Karpas-422 (cell line): ENCODE data around the gene AFAP1L2. TPM values are rescaled to one million over a fixed set of nuclear protein-coding genes. Genes with fewer than 3 reads are reported as not detected.

Experiments used
- DNase-seq: peaks from one replicate; pipeline ENCODE4 v3.0.0-alpha.2; 2015
- H2AFZ ChIP-seq: fragments of 200-600 bp; sonication (generic); 2 replicates; pipeline ENCODE4 v1.6.1; 2014; ENCODE audit warnings: antibody characterized with exemption, low read length, mixed read lengths
- H3K27ac ChIP-seq: fragments of 200-600 bp; sonication (generic); 2 replicates; pipeline ENCODE4 v1.5.1; 2014; ENCODE audit warnings: mild to moderate bottlenecking, low read length, moderate library complexity
- H3K27me3 ChIP-seq: fragments of 200-600 bp; sonication (generic); 2 replicates; pipeline ENCODE4 v1.6.1; 2014; ENCODE audit warnings: low read length, mixed read lengths
- H3K36me3 ChIP-seq: fragments of 200-600 bp; sonication (generic); 2 replicates; pipeline ENCODE4 v1.6.1; 2014; ENCODE audit warnings: low read length, mixed read lengths; ENCODE audit not compliant: insufficient read depth
- H3K4me1 ChIP-seq: fragments of 200-600 bp; sonication (generic); 2 replicates; pipeline ENCODE4 v1.6.1; 2014; ENCODE audit warnings: mild to moderate bottlenecking, low read length, mixed read lengths
- H3K4me2 ChIP-seq: fragments of 200-600 bp; sonication (generic); 2 replicates; pipeline ENCODE4 v1.6.1; 2014; ENCODE audit warnings: low read length, low read depth, mild to moderate bottlenecking; ENCODE audit not compliant: poor library complexity, severe bottlenecking
- H3K4me3 ChIP-seq: fragments of 200-600 bp; sonication (generic); 2 replicates; pipeline ENCODE4 v1.5.1; 2014; ENCODE audit warnings: mild to moderate bottlenecking, antibody characterized with exemption, low read length, mixed read lengths
- H3K79me2 ChIP-seq: fragments of 200-600 bp; sonication (generic); 2 replicates; pipeline ENCODE4 v1.6.1; 2014; ENCODE audit warnings: mild to moderate bottlenecking, low read length, mixed read lengths
- H3K9ac ChIP-seq: fragments of 200-600 bp; sonication (generic); 2 replicates; pipeline ENCODE4 v1.6.0; 2014; ENCODE audit warnings: low read length
- H3K9me2 ChIP-seq: fragments of 200-600 bp; sonication (generic), shearing (Covaris generic); replicated peaks from 2 replicates; pipeline ENCODE4 v1.6.0; 2014; ENCODE audit warnings: mild to moderate bottlenecking, low read length, moderate library complexity; ENCODE audit not compliant: insufficient read depth
- H3K9me3 ChIP-seq: fragments of 300-700, 200-600 bp; sonication (generic); 2 replicates; pipeline ENCODE4 v1.6.1; 2014; ENCODE audit warnings: low read length, mixed read lengths
- H4K20me1 ChIP-seq: fragments of 200-600 bp; sonication (generic); 2 replicates; pipeline ENCODE4 v1.6.1; 2014; ENCODE audit warnings: mild to moderate bottlenecking, antibody characterized with exemption, low read length, low read depth; ENCODE audit not compliant: insufficient read depth
- total RNA-seq: library from RNA; depleted of rRNA; stranded (reverse); fragments of >200 nt; shearing (Covaris generic); gene quantifications from 2 replicates; pipeline ENCODE4 v1.2.3, GENCODE V29; 2014; ENCODE audit warnings: low replicate concordance

The AFAP1L2 gene
- total RNA-seq, 1 experiment from 2014 or later: 2.0 TPM

DNA sequence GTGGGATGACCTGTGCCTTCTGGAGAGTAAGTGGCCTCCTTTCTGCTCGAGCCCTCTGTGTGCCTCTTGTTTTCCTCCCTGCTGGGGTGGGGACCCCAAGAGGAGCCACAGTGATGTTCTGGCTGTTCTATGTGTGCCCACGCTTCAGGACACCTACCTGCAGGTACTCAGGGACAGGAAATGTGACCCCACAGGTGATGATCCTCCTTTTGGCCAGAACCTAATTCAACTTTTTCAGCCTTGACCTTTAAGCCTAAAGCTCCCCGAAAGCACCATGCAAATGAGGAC, 95.0 kb downstream of the AFAP1L2 start:
- no peak overlapping the region for H3K27ac ChIP-seq
- H2AFZ ChIP-seq: no peak overlapping the region
- H3K79me2 ChIP-seq: no peaks in the 10 kb centered on the region
- no peak overlapping the region for H3K4me3 ChIP-seq
- H3K4me2 ChIP-seq: no peak overlapping the region
- DNase-seq: no peak
- no peaks in the 10 kb centered on the region for H3K27me3 ChIP-seq
- H3K36me3 ChIP-seq: no peaks in the 10 kb centered on the region
- H3K9me3 ChIP-seq: no peaks in the 10 kb centered on the region
- no peaks in the 10 kb centered on the region for H4K20me1 ChIP-seq
- no peak overlapping the region for H3K9ac ChIP-seq
- peaks cover 5% of the 10 kb centered on the region for H3K4me1 ChIP-seq
- no peaks in the 10 kb centered on the region for H3K9me2 ChIP-seq

DNA sequence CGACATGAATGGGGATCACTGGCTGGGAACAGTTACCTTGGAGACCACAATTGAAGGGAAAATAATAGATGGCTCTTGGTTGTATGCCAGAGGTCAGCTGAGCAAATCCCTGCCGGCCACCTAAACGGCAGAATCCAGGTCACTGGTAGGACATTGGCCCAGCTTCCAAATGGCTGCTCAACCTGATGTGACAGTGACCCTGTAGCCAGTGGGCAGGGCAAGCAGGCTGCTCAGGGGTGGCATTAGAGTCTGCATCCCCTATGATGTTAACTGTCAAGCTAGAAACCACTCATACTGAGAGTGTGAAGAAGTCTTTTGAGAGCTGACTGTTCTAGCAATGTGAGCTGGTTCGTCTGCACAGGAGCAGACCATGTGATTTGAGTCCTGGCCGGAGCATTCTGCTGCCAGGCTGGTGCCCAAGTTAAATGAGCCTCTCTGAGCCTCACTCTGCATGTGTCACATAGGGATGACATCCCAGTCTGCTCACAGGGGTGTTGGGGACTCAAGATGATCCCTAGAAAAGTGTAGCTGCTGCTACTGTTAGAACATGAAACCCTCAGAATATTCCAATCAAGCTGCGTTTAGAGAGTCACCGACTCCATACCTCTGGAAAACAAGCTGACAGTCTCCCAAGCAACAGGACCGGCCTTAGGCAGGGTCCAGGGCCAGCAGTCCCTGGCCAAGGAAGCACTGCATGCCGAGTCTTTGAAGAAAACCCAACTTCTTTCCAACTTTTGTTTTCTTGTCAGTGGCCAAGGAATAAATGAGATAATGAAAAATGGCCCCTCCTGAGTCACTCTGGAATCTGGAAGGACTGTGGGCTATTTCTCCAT, 95.6 kb downstream of the AFAP1L2 start:
- no peak overlapping the region for H3K27ac ChIP-seq
- no peaks in the 10 kb centered on the region for H3K27me3 ChIP-seq
- H4K20me1 ChIP-seq: no peaks in the 10 kb centered on the region
- no peaks in the 10 kb centered on the region for H3K9me2 ChIP-seq
- DNase-seq: no peak
- H3K9me3 ChIP-seq: no peaks in the 10 kb centered on the region
- H3K4me3 ChIP-seq: no peak overlapping the region
- peaks cover 8% of the 10 kb centered on the region for H3K4me1 ChIP-seq
- no peaks in the 10 kb centered on the region for H3K79me2 ChIP-seq
- no peak overlapping the region for H3K4me2 ChIP-seq
- H2AFZ ChIP-seq: no peak overlapping the region
- H3K36me3 ChIP-seq: no peaks in the 10 kb centered on the region
- no peak overlapping the region for H3K9ac ChIP-seq

DNA sequence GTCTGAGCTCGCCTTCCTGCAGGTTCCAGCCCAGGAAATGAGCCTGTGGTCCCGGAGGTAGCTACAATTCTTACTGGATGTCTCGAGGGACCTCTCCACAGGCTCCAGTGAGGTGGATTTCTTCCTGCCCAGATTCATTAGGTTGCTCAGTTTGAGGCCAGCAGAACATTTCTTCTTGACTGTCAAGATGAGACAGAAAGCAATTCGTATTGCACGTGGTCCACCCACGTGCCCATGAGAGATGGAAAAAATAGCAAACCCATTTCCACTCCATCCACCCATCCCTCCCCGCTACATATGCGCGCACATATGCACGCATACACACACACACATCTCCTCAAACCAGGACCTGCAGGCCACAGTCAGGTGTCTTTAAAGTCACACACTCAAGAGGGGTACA, 96.6 kb downstream of the AFAP1L2 start:
- Histone ChIP-seq H3K27me3 (no peaks in the 10 kb centered on the region), H3K4me2 (no peak overlapping the region), H4K20me1 (no peaks in the 10 kb centered on the region), H3K9me3 (no peaks in the 10 kb centered on the region), H3K79me2 (no peaks in the 10 kb centered on the region), H2AFZ (no peak overlapping the region), H3K4me1 (peaks cover 8% of the 10 kb centered on the region), H3K9me2 (no peaks in the 10 kb centered on the region), H3K27ac (no peak overlapping the region), H3K4me3 (no peak overlapping the region), H3K36me3 (no peaks in the 10 kb centered on the region), H3K9ac (no peak overlapping the region)
- DNase-seq: no peak

- Histone ChIP-seq H3K27me3 (no peaks in the 10 kb centered on the region), H3K79me2 (no peaks in the 10 kb centered on the region), H2AFZ (no peak overlapping the region), H3K4me2 (no peak overlapping the region), H3K36me3 (no peaks in the 10 kb centered on the region), H4K20me1 (no peaks in the 10 kb centered on the region), H3K9me2 (no peaks in the 10 kb centered on the region), H3K27ac (no peak overlapping the region), H3K4me1 (peaks cover 8% of the 10 kb centered on the region), H3K9me3 (no peaks in the 10 kb centered on the region), H3K4me3 (no peak overlapping the region), H3K9ac (no peak overlapping the region)
- DNase-seq: no peak
Observed at GRCh38 chr10:114306116-114306973, 98.0 kb downstream of the AFAP1L2 start.

DNA sequence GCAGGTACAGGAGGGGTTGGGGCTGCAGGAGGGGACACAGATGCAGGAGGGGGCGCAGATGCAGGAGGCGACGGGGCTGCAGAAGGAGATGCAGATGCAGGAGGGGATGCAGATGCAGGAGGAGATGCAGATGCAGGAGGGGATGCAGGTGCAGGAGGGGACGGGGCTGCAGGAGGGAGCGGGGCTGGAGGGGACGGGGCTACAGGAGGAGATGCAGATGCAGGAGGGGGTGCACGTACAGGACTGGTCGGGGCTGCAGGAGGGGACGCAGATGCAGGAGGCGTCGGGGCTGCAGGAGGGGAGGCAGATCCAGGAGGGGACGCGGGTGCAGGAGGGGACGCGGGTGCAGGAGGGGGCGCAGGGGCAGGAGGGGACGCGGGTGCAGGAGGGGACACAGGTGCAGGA, 98.8 kb downstream of the AFAP1L2 start:
- H3K27me3 ChIP-seq: no peaks in the 10 kb centered on the region
- no peak for DNase-seq
- peaks cover 8% of the 10 kb centered on the region for H3K4me1 ChIP-seq
- H3K36me3 ChIP-seq: no peaks in the 10 kb centered on the region
- H3K4me2 ChIP-seq: no peak overlapping the region
- no peak overlapping the region for H3K4me3 ChIP-seq
- H3K9me3 ChIP-seq: no peaks in the 10 kb centered on the region
- H4K20me1 ChIP-seq: no peaks in the 10 kb centered on the region
- no peak overlapping the region for H3K27ac ChIP-seq
- H3K9me2 ChIP-seq: no peaks in the 10 kb centered on the region
- no peaks in the 10 kb centered on the region for H3K79me2 ChIP-seq
- no peak overlapping the region for H3K9ac ChIP-seq
- H2AFZ ChIP-seq: no peak overlapping the region

DNA sequence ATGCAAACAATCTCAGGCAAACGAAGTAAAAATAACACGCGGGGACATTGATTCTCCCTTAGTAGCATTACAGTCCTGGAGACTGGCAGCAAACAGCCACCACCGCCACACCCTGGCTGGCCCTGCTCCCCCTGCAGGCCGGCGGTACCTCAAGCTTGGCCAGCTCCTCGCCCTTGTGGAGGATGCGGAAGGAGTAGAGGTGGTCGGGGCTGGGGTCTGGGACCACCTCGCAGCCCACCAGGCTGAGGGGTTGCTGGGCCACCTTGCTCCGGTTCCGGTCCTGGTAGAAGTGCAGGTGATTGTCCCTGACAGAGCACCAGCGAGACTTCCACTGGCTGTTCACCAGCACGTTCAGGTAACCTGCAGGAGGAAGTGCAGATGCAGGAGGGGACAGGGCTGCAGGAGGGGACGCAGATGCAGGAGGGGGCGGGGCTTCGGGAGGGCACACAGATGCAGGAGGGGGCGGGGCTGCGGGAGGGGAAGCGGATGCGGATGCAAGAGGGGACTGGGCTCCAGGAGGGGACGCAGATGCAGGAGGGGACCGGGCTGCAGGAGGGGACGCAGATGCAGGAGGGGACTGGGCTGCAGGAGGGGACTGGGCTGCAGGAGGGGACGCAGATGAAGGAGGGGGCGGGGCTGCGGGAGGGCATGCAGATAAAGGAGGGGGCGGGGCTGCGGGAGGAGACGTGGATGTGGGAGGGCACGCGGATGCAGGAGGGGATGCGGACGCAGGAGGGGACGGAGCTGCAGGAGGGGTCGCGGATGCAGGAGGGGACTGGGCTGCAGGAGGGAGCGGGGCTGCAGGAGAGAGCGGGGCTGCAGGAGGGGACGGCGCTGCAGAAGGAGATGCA, 99.5 kb downstream of the AFAP1L2 start:
- peak overlapping the region; percentile 69 for H3K4me3 ChIP-seq
- no peak overlapping the region for H3K27ac ChIP-seq
- H3K9ac ChIP-seq: peak overlapping the region; percentile 68
- H3K9me2 ChIP-seq: no peaks in the 10 kb centered on the region
- H3K4me1 ChIP-seq: peaks cover 8% of the 10 kb centered on the region
- peak overlapping the region; percentile 84 for H3K4me2 ChIP-seq
- H3K79me2 ChIP-seq: no peaks in the 10 kb centered on the region
- peak; percentile 80 for DNase-seq
- H2AFZ ChIP-seq: peak overlapping the region; percentile 97
- H3K27me3 ChIP-seq: no peaks in the 10 kb centered on the region
- no peaks in the 10 kb centered on the region for H4K20me1 ChIP-seq
- H3K9me3 ChIP-seq: no peaks in the 10 kb centered on the region
- H3K36me3 ChIP-seq: no peaks in the 10 kb centered on the region

GRCh38 chr10:114304017-114304570, 100.2 kb downstream of the AFAP1L2 start:
- Histone ChIP-seq H3K4me2 (peak overlapping the region; percentile 84), H3K36me3 (no peaks in the 10 kb centered on the region), H3K4me1 (peaks cover 8% of the 10 kb centered on the region), H3K27me3 (no peaks in the 10 kb centered on the region), H3K4me3 (peak overlapping the region; percentile 69), H4K20me1 (no peaks in the 10 kb centered on the region), H3K9ac (peak overlapping the region; percentile 68), H3K27ac (no peak overlapping the region), H3K9me3 (no peaks in the 10 kb centered on the region), H3K9me2 (no peaks in the 10 kb centered on the region), H3K79me2 (no peaks in the 10 kb centered on the region), H2AFZ (peak overlapping the region; percentile 97)
- DNase-seq: peak; percentile 92
